Calu3 (cell line): Measurements from ENCODE around the gene SOX8. TPM values are rescaled to one million over a fixed set of nuclear protein-coding genes. Genes with fewer than 3 reads are reported as not detected.

Experiments
- BruUV-seq: library from RNA; stranded (reverse); fragments of 400-500 nt; replicated peaks from 2 replicates; lab custom pipeline; 2021; lab: Mats Ljungman, UMichigan
- CTCF ChIA-PET: fragments of 300-600 bp; sonication (Branson Sonifier 250); formaldehyde crosslinking; loops from one replicate; lab custom pipeline; 2022; ENCODE audit warnings: antibody characterized with exemption; lab: Charles Lee
- DNase-seq: peaks from one replicate; pipeline ENCODE4 v3.0.0; 2022
- H3K27ac Mint-ChIP-seq: one replicate; pipeline ENCODE4 v1.8.0; 2022; ENCODE audit warnings: mixed read lengths; ENCODE audit not compliant: unreplicated experiment
- H3K27me3 Mint-ChIP-seq: one replicate; pipeline ENCODE4 v1.8.0; 2022; ENCODE audit warnings: mixed read lengths; ENCODE audit not compliant: unreplicated experiment
- H3K36me3 Mint-ChIP-seq: one replicate; pipeline ENCODE4 v1.8.0; 2022; ENCODE audit warnings: mild to moderate bottlenecking, moderate library complexity, mixed read lengths; ENCODE audit not compliant: insufficient read depth, unreplicated experiment
- H3K4me1 Mint-ChIP-seq: one replicate; pipeline ENCODE4 v1.8.0; 2022; ENCODE audit warnings: mild to moderate bottlenecking, low read depth, mixed read lengths; ENCODE audit not compliant: unreplicated experiment
- H3K4me3 Mint-ChIP-seq: one replicate; pipeline ENCODE4 v1.8.0; 2022; ENCODE audit warnings: mild to moderate bottlenecking, low read depth, moderate library complexity, mixed read lengths; ENCODE audit not compliant: unreplicated experiment
- H3K9me3 Mint-ChIP-seq: one replicate; pipeline ENCODE4 v1.8.0; 2022; ENCODE audit warnings: low read depth, mixed read lengths; ENCODE audit not compliant: unreplicated experiment
- CTCF ChIP-seq: fragments of 200-600 bp; IDR thresholded peaks from one replicate; pipeline ENCODE4 v1.8.0; 2022; ENCODE audit warnings: antibody characterized with exemption; ENCODE audit not compliant: unreplicated experiment
- intact Hi-C: fragments of 100-400 bp; cut with micrococcal nuclease; formaldehyde crosslinking; loops from one replicate; pipeline ENCODE4 v1.10.0; 2022; ENCODE audit not compliant: unreplicated experiment
- total RNA-seq: library from RNA; stranded (reverse); gene quantifications from 2 replicates; pipeline ENCODE4 v1.2.3, GENCODE V29; 2022

The SOX8 gene
- total RNA-seq, 1 experiment from 2014 or later, result 0.92 TPM

- no peak for DNase-seq
- Mint-ChIP-seq H3K9me3 (no peaks in the 10 kb centered on the region), H3K27ac (no peak overlapping the region), H3K4me3 (no peak overlapping the region), H3K4me1 (peaks cover 22% of the 10 kb centered on the region), H3K36me3 (peaks cover 6% of the 10 kb centered on the region), H3K27me3 (peaks cover 62% of the 10 kb centered on the region)
- no TSS peak for BruUV-seq
- no peak for TF ChIP-seq CTCF
- intact Hi-C loops, result no loop called here
- CTCF ChIA-PET, result interaction anchor here (1.3 kb wide), 1 partner anchor 8 kb away, joined by 4 read pairs; no protein-coding TSS in a partner anchor
These were observed 1.0 kb upstream of the SOX8 start for GRCh38 chr16:980595-980854.

GRCh38 chr16:982145-983043, 824 bp downstream of the SOX8 start:
- BruUV-seq, result no TSS peak
- peaks cover 77% of the 10 kb centered on the region for H3K27me3 Mint-ChIP-seq

GRCh38 chr16:983044-984030, 1.8 kb downstream of the SOX8 start:
- TF ChIP-seq CTCF, result no peak
- peaks cover 77% of the 10 kb centered on the region for H3K27me3 Mint-ChIP-seq
- no peaks in the 10 kb centered on the region for H3K9me3 Mint-ChIP-seq
- no TSS peak for BruUV-seq
- intact Hi-C loops, result no loop called here
- no peak for DNase-seq
- no peak overlapping the region for H3K27ac Mint-ChIP-seq
- CTCF ChIA-PET, result interaction anchor here (1.0 kb wide), 1 partner anchor 74 kb away, joined by 3 read pairs; no protein-coding TSS in a partner anchor
- peak overlapping the region; percentile 18 for H3K4me3 Mint-ChIP-seq
- H3K4me1 Mint-ChIP-seq, result peaks cover 11% of the 10 kb centered on the region
- H3K36me3 Mint-ChIP-seq, result peaks cover 6% of the 10 kb centered on the region

More at GRCh38 chr16:982145-983043, 824 bp downstream of the SOX8 start:
- Mint-ChIP-seq H3K36me3 (peaks cover 6% of the 10 kb centered on the region), H3K27ac (no peak overlapping the region), H3K4me1 (peaks cover 20% of the 10 kb centered on the region), H3K9me3 (no peaks in the 10 kb centered on the region), H3K4me3 (peak overlapping the region; percentile 18)
- CTCF ChIA-PET, result interaction anchor here (1.0 kb wide), 1 partner anchor 75 kb away, joined by 3 read pairs; no protein-coding TSS in a partner anchor
- no peak for DNase-seq
- intact Hi-C loops, result no loop called here
- TF ChIP-seq CTCF, result no peak

- Mint-ChIP-seq H3K27ac (no peak overlapping the region), H3K9me3 (no peaks in the 10 kb centered on the region), H3K36me3 (peaks cover 6% of the 10 kb centered on the region), H3K27me3 (peaks cover 77% of the 10 kb centered on the region), H3K4me1 (peaks cover 8% of the 10 kb centered on the region), H3K4me3 (no peak overlapping the region)
- BruUV-seq, result no TSS peak
- intact Hi-C loops, result no loop called here
- DNase-seq, result no peak
- TF ChIP-seq CTCF, result no peak
- CTCF ChIA-PET, result no interaction called here
These were observed 2.6 kb downstream of the SOX8 start for GRCh38 chr16:984121-984694.
